Rectal smooth muscle tissue (tissue), 1 donor: ENCODE measurements around the gene COBL.

Experiments used
- H3K27ac ChIP-seq: one replicate; pipeline ENCODE4 v1.7.0; 2013; ENCODE audit warnings: low read depth, low read length, inconsistent platforms
- H3K27me3 ChIP-seq: one replicate; pipeline ENCODE4 v1.7.0; 2013; ENCODE audit warnings: low read length; ENCODE audit not compliant: control insufficient read depth, insufficient read depth
- H3K36me3 ChIP-seq: one replicate; pipeline ENCODE4 v1.7.0; 2013; ENCODE audit warnings: low read length; ENCODE audit not compliant: control insufficient read depth, insufficient read depth
- H3K4me1 ChIP-seq: one replicate; pipeline ENCODE4 v1.7.0; 2013; ENCODE audit warnings: low read length; ENCODE audit not compliant: control insufficient read depth, insufficient read depth
- H3K4me3 ChIP-seq: one replicate; pipeline ENCODE4 v1.7.0; 2013; ENCODE audit warnings: low read length
- H3K9ac ChIP-seq: one replicate; pipeline ENCODE4 v1.7.0; 2013; ENCODE audit warnings: low read length

The COBL gene

DNA sequence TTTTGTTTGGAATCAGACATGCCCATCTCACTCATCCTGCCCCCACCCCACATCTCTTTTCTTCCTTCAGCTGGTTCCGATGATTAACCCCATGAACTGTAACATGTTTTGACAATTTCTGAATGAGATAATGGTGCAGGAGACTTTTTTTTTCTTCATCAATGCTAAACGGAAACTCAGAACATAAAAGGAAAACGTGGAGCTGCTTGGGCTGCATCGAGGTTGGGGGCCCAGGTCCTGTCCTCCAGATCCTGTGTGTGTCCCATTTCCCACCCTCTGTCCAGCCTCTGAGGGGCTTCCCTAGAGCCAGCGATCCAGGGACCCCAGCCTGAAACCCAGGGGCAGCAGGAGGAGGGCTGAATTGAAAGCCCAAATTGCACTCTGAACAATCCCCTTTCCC lies 270.1 kb downstream of the COBL start:
- no peak overlapping the region for H3K4me3 ChIP-seq
- H3K9ac ChIP-seq, result no peak overlapping the region
- H3K27ac ChIP-seq, result no peak overlapping the region
- no peaks in the 10 kb centered on the region for H3K36me3 ChIP-seq
- H3K4me1 ChIP-seq, result no peaks in the 10 kb centered on the region
- no peaks in the 10 kb centered on the region for H3K27me3 ChIP-seq

DNA sequence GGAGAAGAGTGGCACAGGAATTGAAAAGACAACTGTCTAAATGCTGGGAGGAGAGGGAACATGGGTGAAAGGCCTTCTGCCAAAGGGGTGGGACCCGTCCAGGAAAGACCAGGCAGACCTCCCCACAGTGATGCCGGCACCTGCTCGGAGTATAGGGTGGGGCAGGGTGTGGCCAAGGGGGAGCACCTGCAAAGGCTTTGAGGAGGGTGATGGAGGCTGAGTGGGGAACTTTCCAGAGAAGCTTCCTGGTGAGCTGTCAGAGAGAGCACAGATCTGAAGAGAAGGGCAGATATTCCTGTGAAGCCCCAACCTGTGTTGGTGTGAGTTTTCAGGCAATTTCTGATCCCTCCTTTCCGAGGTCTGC lies 270.5 kb downstream of the COBL start:
- no peaks in the 10 kb centered on the region for H3K27me3 ChIP-seq
- no peak overlapping the region for H3K27ac ChIP-seq
- H3K4me3 ChIP-seq, result no peak overlapping the region
- H3K9ac ChIP-seq, result no peak overlapping the region
- H3K36me3 ChIP-seq, result no peaks in the 10 kb centered on the region
- H3K4me1 ChIP-seq, result no peaks in the 10 kb centered on the region

- no peaks in the 10 kb centered on the region for H3K27me3 ChIP-seq
- no peak overlapping the region for H3K4me3 ChIP-seq
- H3K4me1 ChIP-seq, result no peaks in the 10 kb centered on the region
- H3K9ac ChIP-seq, result no peak overlapping the region
- H3K27ac ChIP-seq, result no peak overlapping the region
- no peaks in the 10 kb centered on the region for H3K36me3 ChIP-seq
Measured at GRCh38 chr7:51045319-51046102, 271.1 kb downstream of the COBL start.

DNA sequence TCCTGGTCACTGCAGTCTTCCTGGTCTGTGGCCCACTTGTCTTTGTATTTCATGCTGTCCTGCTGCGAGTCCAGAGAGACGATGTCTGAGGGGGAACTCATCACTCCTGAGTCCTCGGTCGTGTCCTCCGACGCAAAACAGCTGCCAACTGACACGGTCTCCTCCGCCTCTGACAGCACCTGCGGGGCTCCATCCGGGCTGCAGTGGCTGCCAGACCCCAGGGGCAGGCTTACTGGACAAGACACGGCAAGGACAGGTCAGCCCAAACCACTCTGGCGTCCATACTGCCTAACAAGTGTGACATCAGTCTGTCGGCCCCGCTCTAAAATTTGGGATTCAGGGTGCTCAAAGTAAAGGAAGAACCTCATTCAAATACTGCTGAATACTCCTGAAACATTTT lies 273.1 kb downstream of the COBL start:
- Histone ChIP-seq H3K27me3 (no peaks in the 10 kb centered on the region), H3K4me1 (no peaks in the 10 kb centered on the region), H3K4me3 (no peak overlapping the region), H3K9ac (no peak overlapping the region), H3K36me3 (no peaks in the 10 kb centered on the region), H3K27ac (no peak overlapping the region)

GRCh38 chr7:51040787-51041186 lies 275.8 kb downstream of the COBL start:
- Histone ChIP-seq H3K4me1 (no peaks in the 10 kb centered on the region), H3K9ac (no peak overlapping the region), H3K36me3 (no peaks in the 10 kb centered on the region), H3K4me3 (no peak overlapping the region), H3K27ac (no peak overlapping the region), H3K27me3 (no peaks in the 10 kb centered on the region)

GRCh38 chr7:51038573-51038972 lies 278.0 kb downstream of the COBL start:
- H3K27me3 ChIP-seq, result no peaks in the 10 kb centered on the region
- no peak overlapping the region for H3K9ac ChIP-seq
- peaks cover 10% of the 10 kb centered on the region for H3K4me1 ChIP-seq
- no peak overlapping the region for H3K4me3 ChIP-seq
- no peaks in the 10 kb centered on the region for H3K36me3 ChIP-seq
- no peak overlapping the region for H3K27ac ChIP-seq

DNA sequence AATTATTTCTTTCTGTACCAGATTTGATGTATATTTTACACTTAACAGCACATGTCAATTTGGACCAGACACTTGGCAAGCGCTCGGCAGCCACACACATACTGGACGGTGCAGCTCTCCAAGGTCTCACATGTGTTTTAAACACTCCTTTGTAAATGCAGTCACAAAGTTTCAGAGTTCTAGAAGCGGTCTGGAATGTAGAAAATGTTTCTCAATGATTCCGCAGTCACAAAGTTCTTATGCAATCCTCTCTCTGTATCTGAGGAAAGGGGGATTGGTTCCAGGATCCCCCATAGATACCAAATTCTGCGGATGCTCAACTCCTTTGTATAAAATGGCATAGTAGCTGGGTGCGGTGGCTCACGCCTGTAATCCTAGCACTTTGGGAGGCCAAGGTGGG lies 280.9 kb downstream of the COBL start:
- no peaks in the 10 kb centered on the region for H3K36me3 ChIP-seq
- H3K27me3 ChIP-seq, result no peaks in the 10 kb centered on the region
- no peak overlapping the region for H3K4me3 ChIP-seq
- no peak overlapping the region for H3K9ac ChIP-seq
- H3K4me1 ChIP-seq, result peaks cover 10% of the 10 kb centered on the region
- no peak overlapping the region for H3K27ac ChIP-seq

DNA sequence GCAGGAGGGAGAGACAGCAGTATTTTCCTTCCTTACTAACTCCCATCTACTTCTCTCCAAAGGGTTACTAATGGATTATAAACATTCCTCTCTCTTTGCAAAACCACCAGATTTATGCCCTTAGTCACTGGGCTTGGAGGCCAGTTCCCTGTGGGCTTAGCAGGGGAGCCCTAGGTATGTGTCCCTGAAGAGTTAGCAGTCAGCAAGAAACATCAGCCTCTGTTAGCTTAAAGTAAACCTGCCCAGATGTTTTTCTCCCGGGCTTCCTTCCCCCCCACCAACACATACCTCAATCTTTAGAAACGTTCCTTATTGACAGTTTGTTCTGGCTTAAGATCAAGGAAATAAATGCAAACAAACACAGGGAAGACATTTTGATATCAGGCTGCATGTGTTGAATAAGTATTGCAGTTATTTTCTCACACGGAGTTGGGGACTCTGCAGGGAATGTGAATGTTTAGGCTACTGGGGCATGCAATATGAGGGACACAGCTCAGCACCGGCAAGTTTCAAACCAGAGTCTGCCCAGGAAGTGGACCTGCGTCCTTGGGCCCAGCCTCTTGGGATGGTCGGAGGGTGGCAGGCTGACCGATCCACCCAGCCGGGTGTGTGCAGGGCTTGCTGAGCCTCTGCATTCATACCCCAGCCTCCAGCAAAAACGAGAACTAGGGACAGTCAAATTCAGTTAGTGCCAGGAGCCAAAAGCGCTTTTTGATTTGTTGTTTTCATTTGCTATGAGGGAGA lies 281.9 kb downstream of the COBL start:
- H3K4me1 ChIP-seq, result peaks cover 10% of the 10 kb centered on the region
- no peak overlapping the region for H3K4me3 ChIP-seq
- H3K36me3 ChIP-seq, result no peaks in the 10 kb centered on the region
- no peaks in the 10 kb centered on the region for H3K27me3 ChIP-seq
- no peak overlapping the region for H3K27ac ChIP-seq
- no peak overlapping the region for H3K9ac ChIP-seq

- no peaks in the 10 kb centered on the region for H3K27me3 ChIP-seq
- H3K4me3 ChIP-seq, result no peak overlapping the region
- H3K9ac ChIP-seq, result no peak overlapping the region
- H3K36me3 ChIP-seq, result no peaks in the 10 kb centered on the region
- peak overlapping the region; percentile 42 for H3K27ac ChIP-seq
- H3K4me1 ChIP-seq, result peaks cover 10% of the 10 kb centered on the region
Measured at GRCh38 chr7:51033727-51034520, 282.7 kb downstream of the COBL start.

DNA sequence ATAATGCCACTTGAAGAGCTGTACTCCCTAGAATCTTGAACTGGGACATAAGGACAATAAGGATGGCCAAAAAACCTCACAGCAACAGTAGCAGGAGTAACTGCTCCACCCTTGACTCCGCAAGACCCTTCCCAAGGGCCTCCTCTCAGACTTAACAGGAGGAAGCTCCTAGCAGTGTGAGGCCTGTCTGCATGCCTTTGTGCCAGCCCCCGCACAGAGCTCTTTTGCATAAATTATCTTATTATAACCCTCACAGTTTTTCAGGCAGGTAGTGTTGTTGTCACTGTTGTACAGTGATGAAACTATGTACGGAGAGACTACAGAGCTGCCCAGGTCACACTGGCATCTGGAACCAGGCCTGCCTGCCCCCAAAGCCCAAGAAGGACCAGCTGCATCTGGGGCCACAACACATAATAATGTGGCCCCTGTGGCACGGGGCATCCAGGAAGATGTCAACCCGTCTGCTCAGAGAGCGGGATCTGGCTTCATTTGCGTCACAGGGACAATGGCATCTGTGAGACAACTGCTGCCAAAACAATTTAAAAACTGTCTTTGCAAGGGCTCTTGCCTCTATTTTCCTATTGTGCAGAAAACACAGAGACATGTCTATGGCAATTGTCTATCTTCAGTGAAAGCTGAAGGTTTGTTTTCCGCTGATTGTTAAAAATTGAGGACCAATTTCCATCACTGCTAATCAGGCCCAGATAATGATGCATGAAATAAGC lies 284.7 kb downstream of the COBL start:
- Histone ChIP-seq H3K4me3 (no peak overlapping the region), H3K36me3 (peaks cover 3% of the 10 kb centered on the region), H3K9ac (no peak overlapping the region), H3K27ac (no peak overlapping the region), H3K27me3 (no peaks in the 10 kb centered on the region), H3K4me1 (peaks cover 10% of the 10 kb centered on the region)

DNA sequence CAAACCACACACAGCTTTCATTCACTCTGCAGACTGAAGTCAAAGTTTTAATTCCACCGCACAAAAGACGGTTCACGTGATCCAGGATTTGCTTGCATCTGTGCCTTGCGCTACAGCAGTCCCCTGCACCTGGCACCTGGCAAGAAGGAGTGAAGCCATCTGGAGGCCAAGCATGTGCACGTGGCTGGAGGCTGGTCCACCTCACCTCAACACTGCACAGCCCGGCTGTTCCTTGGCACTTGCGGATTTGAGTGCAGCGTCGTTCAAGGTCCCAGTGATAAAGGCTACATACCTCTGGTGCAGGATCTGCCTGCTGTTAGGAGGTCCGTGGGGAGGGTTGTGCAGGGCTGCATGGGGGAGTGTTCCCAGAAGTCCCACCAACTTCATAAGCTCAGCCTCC lies 285.4 kb downstream of the COBL start:
- Histone ChIP-seq H3K9ac (no peak overlapping the region), H3K4me3 (no peak overlapping the region), H3K36me3 (peaks cover 3% of the 10 kb centered on the region), H3K4me1 (peaks cover 10% of the 10 kb centered on the region), H3K27ac (no peak overlapping the region), H3K27me3 (no peaks in the 10 kb centered on the region)

- Histone ChIP-seq H3K27ac (no peak overlapping the region), H3K36me3 (peaks cover 3% of the 10 kb centered on the region), H3K4me1 (peaks cover 10% of the 10 kb centered on the region), H3K4me3 (no peak overlapping the region), H3K27me3 (no peaks in the 10 kb centered on the region), H3K9ac (no peak overlapping the region)
Measured at GRCh38 chr7:51029701-51030191, 286.9 kb downstream of the COBL start.
